Right lung (tissue), 5 donors: ENCODE data around the gene XDH. TPM values are rescaled to one million over a fixed set of nuclear protein-coding genes. Genes with fewer than 3 reads are reported as not detected.
A peak's percentile ranks its signal among the peaks of the same experiment; 100 is the strongest.

ENCODE experiments used
- DNase-seq, 2 donors: peaks; one replicate each; pipeline ENCODE4 v3.0.0-alpha.2; 2013
- polyA plus RNA-seq, 5 donors: library from polyadenylated mRNA; unstranded; fragments of 120-200 nt; gene quantifications; one replicate each; pipeline versions ENCODE4 v1.2.1 to v1.2.3, GENCODE V29; 2013; ENCODE audit warnings: inconsistent platforms in 1 of 5, low replicate concordance in 1 of 5; ENCODE audit not compliant: insufficient read length in 5 of 5, insufficient read depth in 1 of 5

Gene XDH
- polyA plus RNA-seq, 5 donors, result 0.04 to 0.45 (median 0.10) TPM

DNA sequence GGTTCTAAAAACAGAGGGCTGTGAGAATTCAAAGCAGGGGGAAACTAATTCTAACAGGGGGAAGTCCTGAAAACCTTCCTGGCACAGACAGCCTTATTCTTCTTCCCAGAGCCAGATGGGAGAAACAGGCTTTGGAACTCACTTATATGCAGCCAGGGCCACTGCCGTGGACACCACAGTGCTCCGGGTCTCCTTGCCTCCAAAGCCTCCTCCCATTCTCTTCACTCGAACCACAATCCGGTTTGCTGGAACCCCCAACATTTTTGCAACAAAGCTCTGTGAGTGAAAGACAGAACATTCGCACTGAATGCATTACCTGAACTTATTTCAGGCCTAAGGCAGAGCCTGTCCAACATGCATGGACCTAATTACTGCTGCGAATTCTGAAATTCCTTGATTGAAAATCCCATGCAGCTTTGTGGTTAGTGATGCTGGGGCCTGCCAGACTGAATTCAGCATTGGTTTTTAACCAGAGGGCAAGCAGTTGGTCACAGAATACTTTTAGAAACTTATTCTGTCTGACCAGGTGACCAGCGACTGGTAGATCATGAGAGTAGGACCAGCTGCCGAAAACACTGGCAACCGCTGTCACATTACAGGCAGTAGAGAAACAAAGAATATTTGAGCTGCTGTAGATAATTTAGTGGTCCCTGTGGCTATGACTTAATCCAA is 48.6 kb downstream of the XDH start:
- no peak for DNase-seq

DNA sequence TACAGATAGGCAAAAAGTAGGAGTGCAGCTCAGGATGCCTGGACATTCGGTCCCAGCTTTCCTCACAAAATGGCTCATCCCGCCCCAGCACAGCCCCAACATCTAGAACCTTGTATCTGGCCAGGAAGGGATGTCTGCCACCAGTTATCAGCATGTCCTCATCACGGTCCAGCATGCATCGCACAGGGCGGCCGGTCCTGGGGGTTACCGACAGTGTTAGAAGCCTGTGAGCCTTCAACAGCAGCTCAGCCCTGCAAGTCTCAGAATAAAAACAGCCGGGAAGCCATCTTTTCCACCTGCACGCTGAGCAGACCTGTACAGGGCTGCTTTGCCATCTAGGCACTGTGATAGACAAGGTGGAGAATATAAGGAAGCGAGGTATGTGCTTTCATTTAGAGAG is 49.2 kb downstream of the XDH start:
- DNase-seq, result no peak

DNA sequence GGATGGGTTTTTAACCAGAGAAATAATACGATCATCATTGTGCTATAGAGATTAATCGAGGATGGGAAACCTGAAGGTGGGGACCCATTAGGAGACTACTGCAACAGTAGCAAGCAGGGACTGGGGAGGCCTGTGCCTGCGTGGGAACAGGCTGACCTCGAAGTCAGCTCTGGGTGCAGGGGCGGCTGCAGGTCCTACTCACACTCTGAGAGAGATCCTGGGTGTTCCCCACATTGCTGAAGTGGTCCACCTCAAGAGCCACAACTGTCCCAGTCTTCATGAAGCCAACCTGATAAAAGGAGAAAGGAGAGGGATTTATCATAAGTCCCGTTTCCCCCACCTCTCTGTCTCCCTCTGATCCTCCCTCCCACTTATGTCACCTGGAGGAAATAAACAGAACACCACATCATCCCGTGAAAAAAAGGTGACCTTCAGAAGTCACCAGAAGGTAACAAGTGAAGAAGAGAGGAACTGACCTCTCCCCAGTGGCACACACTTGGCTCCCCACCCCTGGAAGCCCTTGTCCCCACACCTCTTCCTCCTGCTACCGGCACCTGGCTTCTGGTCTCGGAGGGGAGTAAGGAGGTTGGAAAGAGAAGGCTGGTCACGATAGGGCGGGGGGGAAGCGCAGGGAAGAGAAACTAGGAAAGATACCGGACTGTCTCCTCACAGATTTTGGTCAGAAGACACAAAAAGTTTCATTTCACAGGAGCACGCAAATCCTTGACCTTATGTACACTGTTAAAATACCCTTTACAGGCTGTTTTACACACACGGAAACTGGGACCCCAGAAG is 50.4 kb downstream of the XDH start:
- DNase-seq, result no peak

DNA sequence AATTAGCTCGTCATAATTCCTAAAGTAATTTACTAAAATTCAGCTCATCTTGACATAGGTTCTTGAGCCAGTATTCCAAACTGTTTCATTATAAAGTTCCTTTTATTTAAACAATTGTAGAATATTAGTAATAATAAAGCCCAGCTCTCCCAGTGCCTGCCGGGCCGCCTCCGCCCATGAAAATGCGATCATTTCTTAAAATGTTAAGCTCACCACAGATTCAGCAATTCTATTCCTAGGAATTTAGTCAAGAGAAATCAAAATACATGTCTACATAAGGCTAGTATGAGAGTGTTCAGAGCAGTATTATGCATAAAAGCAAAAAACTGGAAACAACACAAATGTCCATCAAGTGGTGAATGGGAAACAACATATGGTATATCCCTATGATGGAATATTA is 52.0 kb downstream of the XDH start:
- no peak for DNase-seq

DNA sequence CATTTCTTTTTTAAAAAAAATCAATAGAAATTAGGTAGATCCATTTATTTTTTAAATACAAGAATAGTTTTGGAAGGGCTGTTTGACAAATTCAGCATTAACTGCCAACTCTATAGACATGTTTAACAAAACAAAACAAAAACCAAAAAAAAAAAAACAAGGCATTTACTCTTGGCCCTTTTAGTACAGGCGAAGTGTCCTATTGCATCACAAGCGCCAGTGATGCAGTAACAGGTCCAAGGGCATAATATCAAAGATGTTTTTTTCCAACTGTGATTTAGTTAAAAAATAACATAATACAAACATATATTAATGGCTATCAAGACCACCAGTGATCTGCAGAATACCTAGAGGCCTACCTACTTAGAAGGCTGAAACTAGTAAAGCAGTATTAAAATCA is 55.3 kb downstream of the XDH start:
- DNase-seq, result no peak

DNA sequence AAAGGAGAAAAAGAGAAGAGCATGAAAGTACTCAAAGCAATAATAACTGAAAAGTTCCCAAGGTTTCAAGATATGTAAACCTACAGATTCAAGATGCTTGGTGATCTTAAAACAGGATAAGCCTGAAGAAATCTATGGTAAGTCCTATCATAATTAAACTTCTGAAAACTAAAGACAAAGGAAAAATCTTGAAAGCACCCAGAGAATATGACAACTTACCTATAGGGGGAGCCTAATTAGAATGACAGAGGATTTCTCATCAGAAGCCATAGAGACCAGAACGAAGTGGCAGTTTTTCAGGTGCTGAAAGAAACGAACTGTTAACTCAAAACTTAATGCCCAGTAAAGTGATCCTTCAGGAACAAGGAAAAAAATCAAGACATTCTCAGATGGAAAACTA is 59.7 kb downstream of the XDH start:
- DNase-seq, result no peak

DNA sequence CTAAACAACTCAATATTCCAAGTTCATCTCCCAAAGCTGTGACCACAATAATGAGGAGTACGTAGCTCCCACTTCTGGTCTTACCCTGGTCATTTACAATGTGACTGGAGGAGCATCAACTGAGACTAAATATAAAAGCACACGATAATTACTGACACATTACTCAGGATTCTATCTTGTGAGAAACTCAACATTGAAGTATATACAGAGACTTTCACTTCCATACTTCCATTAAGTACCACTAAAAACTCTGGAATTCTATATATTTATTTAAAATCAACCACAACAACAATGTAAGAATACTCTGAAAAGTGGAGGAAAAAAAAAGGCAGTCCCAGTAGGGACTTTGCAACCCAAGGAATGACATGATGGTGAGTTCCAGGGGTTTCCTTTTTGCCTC is 61.4 kb downstream of the XDH start:
- DNase-seq, result no peak

DNA sequence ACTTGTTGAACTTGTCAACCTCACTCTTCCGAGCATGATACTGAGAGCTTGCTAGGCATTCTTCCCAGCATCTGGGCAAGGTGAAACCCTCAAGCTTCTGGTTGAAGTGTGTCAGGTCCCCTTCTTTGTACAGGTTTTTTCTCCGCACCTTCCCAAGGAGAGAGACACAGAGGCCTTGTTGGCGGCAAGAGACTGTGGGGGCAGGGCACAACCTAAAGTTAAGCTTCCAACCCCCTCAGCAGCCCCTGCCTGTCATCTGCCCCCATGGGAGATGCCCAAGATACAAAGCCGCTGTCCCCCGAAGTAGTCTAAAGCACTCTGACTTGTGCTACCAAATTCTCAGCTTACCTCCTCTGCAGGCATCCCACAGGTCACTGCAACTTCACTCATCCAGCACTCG is 64.9 kb downstream of the XDH start:
- no peak for DNase-seq

DNA sequence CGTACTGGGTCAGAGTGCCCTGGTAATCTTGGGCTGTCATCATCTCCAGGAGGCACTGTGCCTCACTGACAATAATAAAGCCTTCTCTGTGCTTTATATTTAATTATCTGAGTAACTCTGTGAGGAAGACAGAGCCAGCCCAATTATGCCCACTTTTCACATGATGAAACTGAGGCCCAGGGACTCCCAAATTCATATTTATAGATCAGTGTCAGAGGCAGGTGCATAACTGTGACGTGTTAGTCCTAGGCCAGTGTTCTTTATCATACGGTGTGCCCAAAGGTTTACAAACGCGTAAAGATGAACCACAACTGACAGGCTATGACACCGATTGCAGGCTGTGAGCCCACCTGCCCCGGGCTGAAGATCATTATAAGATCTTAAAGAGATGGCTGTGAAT is 65.4 kb downstream of the XDH start:
- DNase-seq, result no peak

DNA sequence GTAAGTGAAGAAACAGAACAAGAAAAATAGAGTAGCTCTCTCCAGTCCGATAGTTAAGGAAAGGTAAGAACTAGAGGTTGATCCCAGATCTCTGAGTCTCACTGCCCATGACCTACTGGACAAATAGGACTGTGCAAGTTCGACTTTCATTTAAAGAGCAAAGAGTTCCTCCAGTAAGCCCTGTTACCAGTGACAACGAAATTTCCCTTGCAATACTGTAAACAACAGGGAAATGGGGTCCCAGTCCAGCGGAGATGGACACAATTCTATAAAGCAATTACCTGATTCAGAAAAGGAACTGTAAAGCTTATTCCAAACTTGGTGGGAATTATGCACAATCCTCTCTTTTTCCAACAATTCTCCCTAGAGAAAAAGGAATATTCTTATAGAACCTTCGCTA is 65.9 kb downstream of the XDH start:
- DNase-seq, result no peak

DNA sequence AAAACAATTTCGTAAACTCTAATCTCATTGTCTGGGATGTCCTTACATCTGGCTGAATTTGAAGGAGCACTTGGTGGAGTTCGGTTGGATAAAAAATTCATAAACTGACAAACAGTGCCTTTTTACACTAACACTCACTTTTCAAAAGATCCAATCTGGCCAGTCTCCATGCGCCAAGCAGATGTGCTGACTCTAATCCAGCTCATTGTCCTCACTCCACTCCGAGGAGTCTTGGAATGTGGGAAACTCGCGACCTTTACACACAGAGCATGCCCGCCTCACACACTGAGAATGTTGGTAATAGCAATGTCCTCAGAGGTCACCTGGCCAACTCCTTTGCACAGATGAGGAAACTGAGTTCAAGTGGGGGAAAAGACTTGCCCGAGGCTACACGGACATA is 66.8 kb downstream of the XDH start:
- DNase-seq, result peak; percentile 12 to 34

DNA sequence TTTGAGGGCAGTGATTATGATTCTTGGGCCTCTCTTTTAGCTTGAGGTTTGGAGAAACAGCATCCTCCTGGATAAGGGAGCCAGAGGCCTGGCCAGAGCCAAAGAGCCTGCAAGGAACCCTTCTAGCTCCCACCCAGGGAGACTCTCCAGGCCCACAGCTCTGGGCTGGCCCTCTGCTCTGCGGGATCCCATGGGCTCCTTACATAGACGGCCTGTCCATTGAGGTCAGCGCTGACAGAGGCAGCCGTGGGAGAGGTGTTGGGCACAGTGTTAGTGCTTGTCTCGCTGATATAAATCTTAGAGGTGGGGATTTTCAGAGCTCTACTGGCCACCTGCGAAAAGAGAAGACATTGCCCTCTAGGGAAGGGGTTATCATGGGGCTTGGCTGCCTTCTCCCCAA is 67.2 kb downstream of the XDH start:
- DNase-seq, result no peak

DNA sequence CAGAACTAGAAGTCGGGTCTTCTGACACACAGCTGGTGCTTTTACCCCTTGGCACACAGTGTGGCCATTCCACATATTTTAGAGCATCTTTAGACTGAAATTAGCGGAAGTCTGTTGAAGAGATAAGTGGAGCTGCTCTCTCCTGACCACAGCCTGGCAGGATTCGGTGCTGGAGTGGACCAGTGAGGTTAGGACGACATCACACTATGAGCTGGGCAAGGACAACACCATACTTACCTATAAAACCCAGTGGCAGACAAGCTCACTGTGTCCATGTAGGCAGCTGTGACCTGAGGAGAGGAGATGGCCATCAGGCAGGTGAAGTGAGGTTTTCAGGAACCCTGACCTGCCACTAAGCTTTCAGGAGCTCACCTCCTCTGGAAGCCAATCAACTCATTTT is 70.1 kb downstream of the XDH start:
- no peak for DNase-seq

DNA sequence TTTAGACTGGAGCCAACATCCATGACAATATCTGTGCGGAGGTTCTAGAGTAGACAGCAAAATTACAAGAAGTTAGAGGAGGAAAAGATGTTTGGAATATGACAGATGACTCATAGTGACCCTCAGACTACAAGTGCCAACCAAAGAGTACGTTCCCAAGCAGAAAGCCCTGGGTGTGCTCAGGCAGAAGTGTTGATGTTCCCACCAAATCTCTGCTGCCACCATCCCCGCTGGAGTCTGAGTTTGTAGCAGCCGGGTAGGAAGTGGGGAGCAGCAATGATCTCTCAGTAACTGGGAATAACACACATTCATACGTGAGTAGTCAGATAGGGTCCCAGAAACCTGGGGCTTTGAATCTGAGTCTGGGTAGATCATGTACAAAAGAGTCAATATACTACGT is 73.2 kb downstream of the XDH start:
- DNase-seq, result no peak

DNA sequence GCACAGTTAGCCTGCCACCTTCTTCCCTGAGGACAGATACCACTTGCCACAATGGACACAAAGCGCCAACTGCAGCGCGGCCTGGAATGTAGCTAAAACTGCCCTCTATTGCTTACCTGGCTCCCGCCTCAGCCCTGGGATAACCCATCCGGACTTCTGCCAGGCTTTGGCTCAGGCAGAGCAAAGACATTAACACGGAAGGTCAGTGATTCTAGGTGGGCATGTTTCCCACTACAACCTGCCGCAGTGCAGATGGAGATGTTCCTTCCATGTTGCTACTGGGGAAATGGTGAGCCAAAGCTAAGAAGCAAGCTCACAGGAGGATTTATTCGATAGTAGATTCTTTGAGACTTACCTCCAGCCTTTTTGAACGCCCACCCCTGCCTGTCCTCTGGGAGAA is 74.8 kb downstream of the XDH start:
- DNase-seq, result no peak

DNA sequence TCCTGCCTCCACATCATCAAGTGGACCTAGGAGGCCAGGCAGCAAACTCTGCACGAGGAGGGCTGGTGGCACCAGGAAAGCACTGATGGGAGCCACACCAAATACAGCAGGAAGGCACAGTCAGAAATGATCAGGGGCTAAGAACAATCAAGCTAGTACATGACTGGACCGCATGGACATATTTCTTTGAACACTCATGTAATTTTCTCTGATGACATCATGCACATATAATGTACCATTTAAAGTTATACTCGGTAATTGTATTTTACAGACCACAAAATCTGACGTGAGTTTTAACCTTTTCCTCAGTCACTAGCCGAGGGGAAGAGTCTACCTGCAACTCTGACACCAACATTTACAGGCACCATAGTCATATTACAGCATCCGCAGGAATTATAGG is 76.7 kb downstream of the XDH start:
- no peak for DNase-seq

DNA sequence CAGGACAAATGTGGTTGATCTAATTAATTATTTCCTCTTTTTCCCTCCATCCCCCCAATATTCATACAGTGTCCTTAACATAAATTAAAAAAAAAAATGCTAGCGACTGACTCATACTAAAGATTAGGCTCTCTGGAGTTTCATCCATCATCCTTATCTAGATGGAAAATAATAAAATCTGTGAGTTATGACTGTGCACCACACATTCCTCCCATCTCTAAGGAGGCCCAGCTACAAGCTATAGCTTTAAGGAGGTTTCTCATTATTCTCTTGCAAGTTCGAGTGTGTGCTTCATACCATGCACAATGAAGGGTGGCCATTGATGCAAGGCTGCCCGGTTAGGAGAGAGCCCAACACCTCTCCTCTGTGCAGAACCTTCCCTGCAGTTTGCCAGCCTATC is 77.3 kb downstream of the XDH start:
- DNase-seq, result no peak

DNA sequence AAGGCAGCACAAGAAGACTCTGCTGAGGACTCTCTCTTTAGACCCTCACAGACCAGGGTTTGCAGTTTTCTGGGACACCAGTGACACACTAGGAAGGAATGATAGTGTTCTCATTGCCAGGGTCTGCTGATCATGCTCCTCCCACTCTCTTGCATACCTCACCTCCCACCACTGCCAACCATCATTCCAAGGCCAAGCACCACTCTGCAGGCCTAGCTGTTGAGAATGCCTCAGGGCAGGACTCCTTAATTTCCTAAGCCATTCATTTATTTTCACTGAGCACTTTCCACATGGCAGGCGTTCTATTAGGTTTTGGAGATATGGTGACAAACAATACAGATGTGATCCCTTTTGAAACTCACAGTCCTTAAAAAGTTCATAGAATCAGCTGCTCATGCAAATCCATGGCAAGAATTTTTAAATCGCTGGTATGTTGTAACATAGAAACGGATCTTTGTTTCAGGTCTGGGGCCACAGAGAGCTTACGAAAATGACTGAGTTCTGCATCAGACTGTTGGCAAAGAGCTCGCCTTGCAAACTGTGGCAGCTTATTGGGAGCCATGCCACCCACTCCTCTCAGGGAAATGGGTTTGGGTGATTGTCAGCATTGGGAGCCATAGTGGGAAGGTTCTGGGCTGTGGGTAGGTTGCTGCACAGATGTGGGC is 78.5 kb downstream of the XDH start:
- DNase-seq, result no peak

DNA sequence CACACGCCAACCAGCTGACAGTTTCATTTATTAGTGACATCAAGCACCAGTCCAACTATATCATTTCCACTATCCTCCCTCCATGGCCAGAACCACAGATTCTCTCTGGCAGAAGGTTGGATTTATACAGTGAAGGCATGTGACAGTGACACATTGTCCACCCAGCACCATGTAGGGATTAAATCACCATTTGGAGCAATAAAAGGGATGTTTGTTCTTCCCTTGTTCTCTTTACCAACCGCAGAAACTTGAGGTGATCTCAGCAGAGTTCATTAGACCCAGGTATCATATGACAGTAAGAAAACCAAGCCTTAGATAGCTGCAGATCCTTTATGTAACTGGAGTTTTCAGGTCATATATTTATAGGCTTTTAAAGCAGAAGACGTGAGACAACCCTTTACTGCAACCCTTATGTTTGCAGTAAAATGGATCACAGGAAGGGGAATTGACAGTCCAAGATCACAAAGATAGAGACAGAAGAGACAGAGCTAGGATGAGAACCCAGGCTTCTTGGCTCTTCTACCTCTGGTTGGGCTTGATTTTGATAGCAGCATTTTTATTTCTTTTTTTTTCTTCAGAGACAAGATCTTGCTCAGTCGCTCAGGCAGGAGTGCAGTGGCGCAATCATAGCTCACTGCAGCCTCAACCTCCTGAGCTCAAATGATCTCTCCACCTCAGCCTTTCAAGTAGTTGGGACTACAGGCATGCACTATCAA is 80.1 kb downstream of the XDH start:
- DNase-seq, result no peak

DNA sequence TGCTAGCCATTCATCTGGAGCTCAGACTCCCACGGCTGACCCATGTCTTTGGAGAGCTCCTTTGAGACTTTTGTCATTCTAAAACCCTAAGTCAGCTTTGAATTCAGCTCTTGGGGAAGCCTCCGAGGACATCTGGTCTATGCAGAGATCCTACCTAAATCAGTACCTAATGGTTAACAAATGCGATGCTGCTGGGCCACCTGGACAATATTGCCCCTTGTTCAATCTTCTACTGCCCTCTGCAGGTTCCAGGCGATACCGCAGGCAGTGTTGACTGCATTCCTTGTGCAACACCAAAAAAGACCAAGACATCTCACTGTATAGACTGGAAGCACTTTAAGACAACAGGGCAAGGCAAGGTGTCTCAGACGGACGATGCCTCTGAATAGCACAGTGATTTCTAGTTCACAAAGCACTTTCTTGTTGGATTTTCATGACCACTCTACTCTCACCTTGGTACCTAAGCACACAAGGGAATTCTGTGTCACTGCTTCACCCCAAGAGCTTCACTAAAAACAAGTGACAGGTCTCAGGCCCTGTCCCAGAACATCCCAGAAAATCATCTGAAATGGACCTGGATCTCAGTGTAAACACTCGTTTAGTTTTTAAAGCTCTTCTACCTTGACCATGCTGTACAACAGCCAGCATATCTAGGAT is 80.9 kb downstream of the XDH start:
- peak; percentile 38 to 72 for DNase-seq

DNA sequence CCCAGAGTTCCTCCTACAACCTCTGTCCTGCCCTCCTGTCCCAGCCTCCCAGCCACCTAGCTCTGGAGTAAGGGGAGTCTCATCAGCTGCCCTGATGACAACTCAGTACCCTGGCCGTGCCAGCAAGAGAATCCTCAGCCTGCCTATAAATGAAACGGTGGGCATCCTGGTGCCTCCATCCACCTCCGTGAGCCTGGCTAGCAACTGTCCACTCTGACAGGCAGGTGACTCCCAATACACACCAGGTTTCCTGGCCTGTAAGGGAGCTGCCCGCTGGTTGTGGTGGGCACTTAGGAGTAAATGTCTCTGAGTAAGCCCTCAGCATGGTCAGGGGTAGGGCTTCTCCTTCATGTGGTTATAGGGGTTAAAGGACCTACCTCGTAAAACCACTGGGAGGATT is 81.5 kb downstream of the XDH start:
- no peak for DNase-seq

DNA sequence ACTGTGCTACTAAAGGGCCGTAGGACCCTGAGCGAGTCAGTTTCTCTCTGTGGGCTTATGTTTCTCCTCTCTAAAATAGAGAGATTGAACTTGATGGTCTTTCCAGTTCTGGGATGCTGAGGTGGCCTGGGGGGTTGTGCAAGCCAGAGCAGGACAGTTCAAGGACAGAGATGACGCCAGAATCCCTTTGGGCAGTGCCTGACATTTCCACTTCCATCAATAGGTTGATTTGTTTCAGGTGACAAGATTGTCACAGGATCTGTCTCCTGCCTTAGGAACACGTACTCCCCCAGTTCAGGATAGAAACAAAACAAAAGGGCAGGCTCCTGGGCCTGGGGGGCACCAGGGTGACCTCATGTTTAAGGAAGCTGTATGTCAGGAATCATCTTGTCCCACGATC is 82.0 kb downstream of the XDH start:
- DNase-seq, result no peak
